NCI-H2029 treated with DMSO at 0.1 percent for 48 hours (cell line): Measurements from ENCODE around the gene E2F2.
A peak's percentile ranks its signal among the peaks of the same experiment; 100 is the strongest.

Experiments
- DNase-seq: peaks from one replicate; lab custom pipeline; 2025; lab: John Stamatoyannopoulos, UW

E2F2 gene

GRCh38 chr1:23563003-23563402 lies 32.0 kb upstream of the E2F2 start:
- no peak for DNase-seq

DNA sequence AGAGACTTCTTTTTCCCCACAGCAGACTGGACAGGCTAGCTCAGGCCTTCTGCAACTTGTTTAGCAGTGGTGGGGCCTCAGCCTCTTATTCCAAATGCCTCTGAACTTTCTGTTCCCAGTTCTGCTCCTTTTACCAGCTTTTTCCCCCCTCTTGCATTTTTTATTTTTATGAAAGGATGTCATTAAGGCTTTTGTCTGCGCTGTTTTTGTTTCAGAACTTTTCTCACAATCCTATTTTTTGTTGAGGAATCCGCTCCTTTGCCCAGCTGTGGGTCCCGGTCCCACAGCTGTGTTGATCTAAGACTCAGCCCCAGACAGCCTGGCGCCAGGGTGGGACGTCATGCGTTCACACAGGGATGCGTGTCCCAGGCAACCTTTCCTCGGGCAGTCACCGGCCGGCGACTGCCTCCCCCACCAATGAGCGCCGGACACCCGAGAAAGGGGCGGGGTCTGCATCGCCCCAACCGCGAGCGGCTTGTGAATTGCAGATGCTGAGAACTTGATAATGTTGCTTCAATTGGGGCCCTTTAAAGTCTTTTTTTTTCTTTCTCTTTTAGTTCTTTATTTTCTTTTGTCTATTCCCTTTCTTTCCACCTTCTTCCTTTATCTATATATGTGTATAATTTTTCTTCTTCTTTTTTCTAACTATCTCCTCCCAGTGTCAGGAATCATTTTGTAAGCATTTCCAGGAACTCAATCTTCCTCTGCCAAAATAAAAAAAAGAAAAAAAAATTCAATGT lies 31.3 kb upstream of the E2F2 start:
- peak; percentile 81 for DNase-seq

- DNase-seq = no peak
Measured at GRCh38 chr1:23561813-23562100, 30.7 kb upstream of the E2F2 start.

GRCh38 chr1:23561076-23561812 lies 30.2 kb upstream of the E2F2 start:
- DNase-seq = no peak

DNA sequence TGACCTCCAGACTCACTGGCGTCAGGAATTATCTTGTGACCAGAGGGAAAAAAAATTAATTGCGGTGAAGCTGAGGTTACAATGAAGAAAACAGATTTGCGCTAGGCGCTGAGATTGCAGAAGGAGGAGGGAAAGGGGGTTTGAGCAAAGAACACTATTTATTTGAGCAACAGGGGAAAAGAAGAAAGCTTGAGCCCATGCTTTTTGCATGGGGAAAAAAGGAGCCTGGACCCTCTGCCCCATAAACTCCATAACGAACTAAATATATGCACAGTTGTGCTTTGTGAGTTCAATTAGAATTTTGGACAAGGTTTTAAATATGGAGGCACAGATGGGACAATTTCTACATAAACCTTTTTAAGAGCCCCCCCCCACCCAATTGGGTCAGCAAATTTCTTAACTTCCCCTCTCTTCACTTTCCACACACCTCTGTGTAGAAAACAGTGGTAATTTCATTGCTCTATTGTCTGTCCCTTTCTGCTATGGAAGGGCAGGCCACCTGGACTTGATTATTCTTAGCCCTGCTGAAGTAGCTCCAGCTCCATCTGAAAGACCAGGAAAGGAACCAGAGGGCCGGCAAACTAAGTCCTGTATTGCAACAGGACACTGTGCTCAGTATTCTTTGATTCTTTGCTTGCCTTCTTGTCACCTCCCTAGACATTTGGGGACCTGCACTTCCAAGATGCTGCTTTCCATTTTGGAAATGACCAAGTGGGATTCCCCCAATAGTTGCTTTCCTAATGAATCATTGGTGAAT lies 29.1 kb upstream of the E2F2 start:
- DNase-seq = peak; percentile 24

GRCh38 chr1:23559136-23559984 lies 28.3 kb upstream of the E2F2 start, which contains the start of gene ID3:
Gene ID3 (minus strand): TSS chr1:23559501. CDS start chr1:23559426, 75 bp downstream.
- DNase-seq = peak; percentile 51

DNA sequence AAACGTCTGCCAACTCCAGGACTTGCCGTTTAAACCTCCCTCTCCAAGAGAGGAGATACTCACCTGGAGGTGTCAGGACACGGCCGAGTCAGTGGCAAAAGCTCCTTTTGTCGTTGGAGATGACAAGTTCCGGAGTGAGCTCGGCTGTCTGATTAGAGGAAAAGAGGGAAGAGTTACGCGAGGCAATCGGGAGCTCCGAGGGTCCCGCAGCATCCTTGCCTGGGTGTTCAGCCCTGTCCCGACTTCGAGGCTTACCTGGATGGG lies 27.8 kb upstream of the E2F2 start:
- no peak for DNase-seq

DNA sequence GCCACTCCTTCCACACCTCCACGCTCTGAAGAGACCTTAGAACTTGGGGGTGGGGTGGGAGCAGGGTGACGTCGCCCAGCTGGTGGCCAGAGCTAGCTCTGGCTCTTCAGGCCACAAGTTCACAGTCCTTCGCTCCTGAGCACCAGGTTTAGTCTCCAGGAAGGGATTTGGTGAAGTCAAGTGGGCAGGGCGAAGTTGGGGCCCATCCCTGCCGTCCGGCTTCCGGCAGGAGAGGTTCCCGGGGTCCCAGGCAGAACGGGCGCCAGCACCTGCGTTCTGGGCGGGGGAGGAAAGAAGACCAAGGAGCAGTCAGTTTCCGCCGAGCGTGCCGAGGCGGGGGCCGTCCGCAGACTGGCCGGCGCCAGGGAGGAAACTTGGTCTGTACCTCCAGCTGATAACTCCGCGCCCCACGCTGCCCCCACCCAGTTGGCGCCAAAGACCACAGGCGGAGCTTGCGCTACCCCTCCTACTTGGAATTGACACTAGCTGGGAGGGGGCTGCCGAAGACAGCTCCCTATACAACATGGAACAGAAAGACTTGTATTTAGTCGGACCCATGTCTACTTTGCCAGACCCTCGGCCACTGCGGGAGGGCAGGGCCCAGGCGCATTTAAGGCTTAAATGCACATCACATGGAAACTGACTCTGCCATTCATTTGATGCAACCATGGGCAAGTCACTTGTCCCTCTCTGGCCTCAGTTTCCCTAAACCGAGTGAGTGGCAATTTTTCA lies 27.3 kb upstream of the E2F2 start:
- peak; percentile 30 for DNase-seq

DNA sequence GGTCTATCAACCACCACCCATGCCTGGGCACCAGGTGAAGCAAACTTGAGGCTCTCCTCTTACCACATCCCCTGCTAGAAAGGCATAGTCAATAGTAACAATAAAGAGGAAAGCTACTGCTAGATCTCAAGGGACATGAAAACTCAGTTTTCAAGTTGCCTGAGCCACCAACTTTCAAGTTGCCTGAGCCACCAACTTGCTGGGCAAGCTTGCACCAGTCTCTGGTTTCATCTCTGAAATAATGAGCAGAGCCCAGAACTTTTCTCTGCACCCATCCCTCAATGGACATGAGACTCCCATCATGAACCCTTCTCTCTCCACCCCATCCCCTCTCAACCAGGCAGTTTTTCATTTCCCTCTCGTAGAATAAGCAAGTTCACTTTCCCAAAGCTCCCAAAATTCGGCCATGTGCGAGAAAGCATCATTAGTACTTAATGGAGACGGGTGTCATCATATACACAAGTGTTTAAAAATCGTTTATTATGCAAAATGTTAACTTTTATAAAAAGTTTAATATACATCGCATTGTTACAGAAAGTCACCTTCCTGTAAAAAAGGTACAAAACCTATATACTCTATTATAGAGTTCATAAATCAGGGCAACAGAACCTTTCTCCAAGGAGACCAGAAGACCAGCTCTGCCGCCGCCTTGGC lies 26.6 kb upstream of the E2F2 start:
- no peak for DNase-seq

GRCh38 chr1:23556635-23557470 lies 25.8 kb upstream of the E2F2 start:
- DNase-seq = peak; percentile 71

- peak; percentile 71 for DNase-seq
Measured at GRCh38 chr1:23555986-23556634, 25.1 kb upstream of the E2F2 start.

DNA sequence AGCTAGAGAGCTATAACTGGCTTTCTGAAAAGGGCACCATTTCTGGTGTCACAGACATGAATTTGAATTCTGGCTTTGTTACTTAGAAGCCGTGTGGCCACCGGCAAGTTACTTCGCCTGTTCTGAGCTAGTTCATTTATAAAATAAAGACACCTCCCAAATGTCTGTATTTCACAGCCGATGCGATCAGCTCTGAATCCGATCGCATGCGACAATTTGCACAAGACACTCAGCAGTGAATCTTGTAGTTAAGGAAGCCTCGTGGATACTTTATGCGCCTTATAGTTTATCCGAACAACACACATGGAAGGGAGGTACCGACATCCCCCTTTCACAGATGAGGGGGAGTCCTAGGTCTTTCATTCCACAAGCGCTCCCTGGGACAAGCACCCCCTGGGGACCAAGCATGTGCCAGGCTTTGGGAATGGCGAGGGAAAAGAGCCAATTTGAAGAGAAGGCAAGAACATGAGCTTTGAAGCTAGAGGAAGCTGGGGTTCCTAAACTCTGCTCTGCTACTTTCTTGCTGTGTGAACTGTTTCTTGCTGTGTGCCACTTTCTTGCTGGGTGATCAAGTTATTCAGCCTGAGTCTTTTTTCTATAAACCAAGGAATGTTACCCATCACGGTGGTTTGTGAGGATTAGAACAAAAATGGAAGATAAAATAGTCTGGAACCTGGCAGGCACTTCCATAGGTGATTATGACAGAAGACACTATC lies 24.4 kb upstream of the E2F2 start:
- no peak for DNase-seq

DNA sequence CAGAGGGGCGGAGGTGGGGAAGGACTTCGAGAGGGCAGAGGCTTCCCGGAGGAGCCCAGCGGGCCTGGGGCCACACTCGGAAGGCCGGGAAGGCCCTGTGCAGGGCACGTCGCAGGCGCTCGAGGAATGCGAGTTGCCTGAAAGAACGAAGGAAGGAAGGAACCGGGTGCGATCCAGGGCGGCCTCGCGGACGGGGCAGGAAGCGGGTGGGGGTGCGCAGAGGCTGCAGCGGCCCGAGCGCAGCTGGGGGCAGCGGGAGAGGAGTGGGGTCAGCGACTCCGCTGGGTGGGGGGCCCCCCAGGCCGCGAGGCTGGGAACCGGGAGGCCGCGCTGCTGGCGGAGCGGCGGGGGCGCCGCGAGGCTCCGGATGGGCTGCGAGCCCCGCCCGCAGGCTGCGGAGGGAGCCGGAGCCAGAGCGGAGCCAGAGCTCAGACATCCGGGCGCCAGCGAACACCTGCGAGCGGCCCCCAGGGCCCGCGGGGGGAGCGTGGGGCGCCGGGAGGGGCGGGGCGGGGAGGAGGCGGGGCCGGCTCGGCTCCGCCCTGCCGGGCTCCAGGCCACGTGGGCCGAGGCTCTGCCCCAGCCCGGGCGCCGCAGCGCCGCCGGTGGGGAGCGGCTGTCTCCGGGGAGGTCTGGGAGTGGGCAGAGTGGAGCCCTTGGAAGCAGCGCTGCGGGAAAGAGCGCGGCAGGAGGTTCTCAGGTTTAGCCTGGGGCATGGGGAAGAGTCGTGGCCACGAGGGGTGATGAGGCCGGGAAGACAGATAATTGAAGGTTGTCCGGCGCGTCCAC lies 23.6 kb upstream of the E2F2 start:
- peak; percentile 84 for DNase-seq

- DNase-seq = no peak
Measured at GRCh38 chr1:23554127-23554480, 23.1 kb upstream of the E2F2 start.

- no peak for DNase-seq
Measured at GRCh38 chr1:23553231-23554126, 22.4 kb upstream of the E2F2 start.

DNA sequence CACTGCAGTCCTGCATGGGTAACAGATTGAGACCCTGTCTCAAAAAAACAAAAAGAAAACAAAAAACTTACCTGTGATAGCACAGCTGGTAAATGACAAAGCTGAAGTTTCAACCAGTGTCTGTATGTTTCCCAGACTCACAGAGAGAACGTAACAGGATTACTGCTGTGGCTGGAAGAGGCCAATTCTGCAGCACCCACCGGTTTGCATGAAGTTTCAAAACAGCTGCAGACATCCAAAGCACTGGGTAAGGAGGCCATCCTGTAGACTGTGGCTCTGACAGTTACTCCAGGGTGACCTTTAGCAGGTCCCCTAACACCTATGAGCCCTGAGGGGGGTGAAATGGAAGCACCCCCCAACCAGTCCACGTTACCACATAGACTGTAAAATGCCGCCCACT lies 20.8 kb upstream of the E2F2 start:
- DNase-seq = no peak

DNA sequence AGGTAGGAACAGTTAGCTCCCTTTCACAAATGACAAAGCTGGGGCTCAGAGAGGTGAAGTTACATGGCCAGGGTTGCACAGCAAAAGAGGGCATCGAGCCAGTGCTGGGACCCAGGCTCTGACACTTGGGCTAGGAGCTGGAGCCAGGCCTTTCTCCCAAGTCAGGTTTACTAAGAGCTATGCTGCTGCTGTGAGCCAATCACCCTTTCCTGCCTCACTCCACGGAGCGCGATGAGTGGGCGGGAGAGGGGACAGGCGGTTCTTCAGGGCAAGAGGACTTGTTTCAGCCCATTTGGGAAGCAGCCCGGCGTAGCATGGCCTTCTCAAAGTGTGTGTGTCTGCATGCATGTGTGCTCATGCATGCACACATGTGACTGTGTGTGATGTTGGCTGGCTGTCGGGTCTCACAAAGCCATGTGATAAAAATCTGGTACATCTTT lies 17.7 kb upstream of the E2F2 start:
- no peak for DNase-seq
